Right lobe of liver (tissue), 6 donors: ENCODE measurements around the gene MAP3K2. TPM values are rescaled to one million over a fixed set of nuclear protein-coding genes. Genes with fewer than 3 reads are reported as not detected.

Source experiments
- ATAC-seq, 4 donors: fragments of 200-7000 bp; cut with Tn5 transposase; one replicate each; pipeline ENCODE4 v1.9.1; 2020; ENCODE audit warnings: mild to moderate bottlenecking in 4 of 4, moderate library complexity in 4 of 4
- DNase-seq, 3 donors: peaks; one replicate each; pipeline ENCODE4 v3.0.0-alpha.2; 2020
- H3K27ac ChIP-seq, 3 donors: fragments of 200-600 bp; one replicate each; pipeline ENCODE4 v1.8.0; 2022
- H3K27me3 ChIP-seq, 2 donors: fragments of 200-600 bp; one replicate each; pipeline ENCODE4 v1.8.0; 2022
- H3K36me3 ChIP-seq, 4 donors: fragments of 200-600 bp; sonication (generic) in 1 of 4; one replicate each; pipeline versions ENCODE4 v1.5.1 to v1.8.0; 2017 to 2022; ENCODE audit warnings: control low read depth in 1 of 4
- H3K4me1 ChIP-seq, 4 donors: fragments of 200-600 bp; sonication (generic) in 1 of 4; one replicate each; pipeline versions ENCODE4 v1.5.1 to v1.8.0; 2017 to 2022; ENCODE audit warnings: control low read depth in 1 of 4
- H3K4me3 ChIP-seq, 3 donors: fragments of 200-600 bp; one replicate each; pipeline ENCODE4 v1.8.0; 2022
- H3K9me3 ChIP-seq, 4 donors: fragments of 200-600 bp; sonication (generic) in 1 of 4; one replicate each; pipeline versions ENCODE4 v1.5.1 to v1.8.0; 2017 to 2022; ENCODE audit warnings: control low read depth in 1 of 4
- POLR2A ChIP-seq: fragments of 450-650 bp; IDR thresholded peaks from one replicate; pipeline ENCODE4 v1.6.1; 2017; ENCODE audit warnings: antibody characterized with exemption, mild to moderate bottlenecking
- WGBS: methylation state at CpG from one replicate; pipeline ENCODE4 v1.1.6; 2018; ENCODE audit warnings: low coverage, low lambda C conversion rate; ENCODE audit not compliant: insufficient coverage; ENCODE audit errors: missing lambda C conversion rate; 5-methylcytosine and 5-hydroxymethylcytosine counted together
- intact Hi-C, 2 donors: fragments of 100-400 bp; cut with DNase I; formaldehyde crosslinking; loops; one replicate each; pipeline versions ENCODE4 v1.11.2 to v1.14.1; 2022
- total RNA-seq, 6 experiments: library from RNA; depleted of rRNA in 2 of 6; stranded (reverse); fragments of >200 nt in 2 of 6; fragmentation: NEBNext Ultra II Directional in 3 of 6; extraction: Animal tissue kit (Norgen Biotek cat#: 25700) in 3 of 6; gene quantifications; one replicate each; pipeline versions ENCODE4 v1.1.0 to v1.2.4, GENCODE V29; 2016 to 2023
- TF ChIP-seq, protein P1 (sequence below), 4 donors: fragments of 200-600 bp in 3 of 4; fragments of 450-650 bp in 1 of 4; IDR thresholded peaks; one replicate each; pipeline versions ENCODE4 v1.5.1 to v1.8.0; 2016 to 2022; ENCODE audit warnings: antibody characterized with exemption in 4 of 4, mild to moderate bottlenecking in 2 of 4
- donor health status: DM: no; HTN: yes; CAD: no.
- donor health status: DM: no; HTN: no; CAD: no.
- donor health status: DM: no; HTN: no; CAD: no.
- donor health status: DM: no; HTN: yes; CAD: no.
- donor health status: DM: no; HTN: yes; CAD: no.

The MAP3K2 gene
- total RNA-seq, 6 experiments from 2014 or later = 28.6 to 45.1 (median 39.8) TPM

GRCh38 chr2:127408004-127408806 lies 20.4 kb upstream of the MAP3K2 start:
- TF ChIP-seq, protein P1, sequence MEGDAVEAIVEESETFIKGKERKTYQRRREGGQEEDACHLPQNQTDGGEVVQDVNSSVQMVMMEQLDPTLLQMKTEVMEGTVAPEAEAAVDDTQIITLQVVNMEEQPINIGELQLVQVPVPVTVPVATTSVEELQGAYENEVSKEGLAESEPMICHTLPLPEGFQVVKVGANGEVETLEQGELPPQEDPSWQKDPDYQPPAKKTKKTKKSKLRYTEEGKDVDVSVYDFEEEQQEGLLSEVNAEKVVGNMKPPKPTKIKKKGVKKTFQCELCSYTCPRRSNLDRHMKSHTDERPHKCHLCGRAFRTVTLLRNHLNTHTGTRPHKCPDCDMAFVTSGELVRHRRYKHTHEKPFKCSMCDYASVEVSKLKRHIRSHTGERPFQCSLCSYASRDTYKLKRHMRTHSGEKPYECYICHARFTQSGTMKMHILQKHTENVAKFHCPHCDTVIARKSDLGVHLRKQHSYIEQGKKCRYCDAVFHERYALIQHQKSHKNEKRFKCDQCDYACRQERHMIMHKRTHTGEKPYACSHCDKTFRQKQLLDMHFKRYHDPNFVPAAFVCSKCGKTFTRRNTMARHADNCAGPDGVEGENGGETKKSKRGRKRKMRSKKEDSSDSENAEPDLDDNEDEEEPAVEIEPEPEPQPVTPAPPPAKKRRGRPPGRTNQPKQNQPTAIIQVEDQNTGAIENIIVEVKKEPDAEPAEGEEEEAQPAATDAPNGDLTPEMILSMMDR (IDR thresholded peaks at IDR 0.05) = peak in 2 of 4 donors; percentile 17 to 22
- TF ChIP-seq POLR2A = peak; percentile 76
- Histone ChIP-seq H3K27ac (peak overlapping the region; percentile 78 to 95 (median 90)), H3K9me3 (no peaks in the 10 kb centered on the region), H3K4me1 (peaks cover 0 to 32% (median 13%) of the 10 kb centered on the region in 4 donors), H3K27me3 (no peaks in the 10 kb centered on the region), H3K36me3 (no peaks in the 10 kb centered on the region), H3K4me3 (peak overlapping the region; percentile 45 to 63 (median 53))
- intact Hi-C loops = no loop called here
- ATAC-seq (peak; percentile 82 to 95 (median 92)), DNase-seq (peak; percentile 94 to 96 (median 95))
- WGBS = 2% methylated on average over 19 of the region's 75 CpGs

DNA sequence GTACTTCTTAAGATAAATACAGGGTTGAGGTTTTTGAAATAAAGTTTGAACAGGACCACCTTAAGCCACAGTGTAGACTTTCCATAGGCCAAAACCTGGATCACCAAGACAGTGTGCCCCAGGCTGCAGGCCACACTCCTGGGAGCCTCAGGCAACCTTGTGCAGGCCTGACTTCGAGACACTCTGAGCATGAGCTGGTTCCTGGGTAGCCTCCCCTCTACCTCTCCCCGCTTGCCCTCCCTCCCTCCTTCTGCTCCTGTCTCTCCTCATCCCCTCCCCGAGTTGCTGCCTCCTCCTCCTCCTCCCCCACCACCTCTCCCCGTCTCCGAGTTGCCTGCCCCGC lies 19.9 kb upstream of the MAP3K2 start:
- TF ChIP-seq POLR2A = no peak
- TF ChIP-seq, protein P1 (IDR thresholded peaks at IDR 0.05) = no peak

GRCh38 chr2:127407091-127407490 lies 19.3 kb upstream of the MAP3K2 start:
- ATAC-seq (no peak), DNase-seq (no peak)
- WGBS = 90% methylated on average over 2 of the region's 9 CpGs
- Histone ChIP-seq H3K4me1 (peaks cover 0 to 29% (median 11%) of the 10 kb centered on the region in 4 donors), H3K36me3 (no peaks in the 10 kb centered on the region), H3K27me3 (no peaks in the 10 kb centered on the region), H3K27ac (peak overlapping the region in 1 of 3 donors; percentile 69), H3K4me3 (no peak overlapping the region), H3K9me3 (no peaks in the 10 kb centered on the region)
- intact Hi-C loops = no loop called here
- TF ChIP-seq, protein P1 (IDR thresholded peaks at IDR 0.05) = no peak
- TF ChIP-seq POLR2A = no peak

More for the DNA sequence above, 19.9 kb upstream of the MAP3K2 start:
- Histone ChIP-seq H3K4me3 (peak overlapping the region in 1 of 3 donors; percentile 63), H3K36me3 (no peaks in the 10 kb centered on the region), H3K27me3 (no peaks in the 10 kb centered on the region), H3K4me1 (peaks cover 0 to 32% (median 13%) of the 10 kb centered on the region in 4 donors), H3K27ac (peak overlapping the region; percentile 18 to 69 (median 51)), H3K9me3 (no peaks in the 10 kb centered on the region)
- ATAC-seq = peak; percentile 8 to 44 (median 21)
- DNase-seq = no peak
- 5% methylated on average over 6 of the region's 6 CpGs for WGBS
- intact Hi-C loops = no loop called here

GRCh38 chr2:127406454-127406853 lies 18.7 kb upstream of the MAP3K2 start:
- Histone ChIP-seq H3K27ac (no peak overlapping the region), H3K4me3 (no peak overlapping the region), H3K36me3 (no peaks in the 10 kb centered on the region), H3K9me3 (no peaks in the 10 kb centered on the region), H3K27me3 (no peaks in the 10 kb centered on the region), H3K4me1 (peaks cover 0 to 22% (median 8%) of the 10 kb centered on the region in 4 donors)
- intact Hi-C loops = no loop called here
- ATAC-seq (no peak), DNase-seq (no peak)
- 94% methylated on average over 2 of the region's 2 CpGs for WGBS
- TF ChIP-seq, protein P1 (IDR thresholded peaks at IDR 0.05) = no peak
- no peak for TF ChIP-seq POLR2A
